HG02981 (cell line): ENCODE results near the gene TIGD4.
"Not testable (repeated sequence)": the region's sequence is repeated elsewhere in the genome, so short reads cannot be mapped to it uniquely, and the experiment has no call there.

Source experiments
- ATAC-seq: cut with Tn5 transposase; IDR thresholded peaks from one replicate; pipeline ENCODE4 v1.9.1; 2021; ENCODE audit warnings: mild to moderate bottlenecking, moderate library complexity; ENCODE audit not compliant: unreplicated experiment

Gene TIGD4

GRCh38 chr4:152784490-152785350, 5.2 kb upstream of the TIGD4 start:
- no peak for ATAC-seq

GRCh38 chr4:152780267-152780778, 793 bp upstream of the TIGD4 start:
- no peak for ATAC-seq

- no peak for ATAC-seq
These were observed 646 bp downstream of the TIGD4 start for GRCh38 chr4:152778656-152779512.

- ATAC-seq, result no peak
These were observed 2.0 kb downstream of the TIGD4 start for GRCh38 chr4:152777488-152777887.

- ATAC-seq, result no peak
These were observed 3.2 kb downstream of the TIGD4 start for GRCh38 chr4:152776352-152776751.

- ATAC-seq, result no peak
These were observed 5.6 kb downstream of the TIGD4 start for GRCh38 chr4:152773953-152774352.

- ATAC-seq, result no peak
These were observed 6.2 kb downstream of the TIGD4 start for GRCh38 chr4:152773339-152773738.

- ATAC-seq, result peak; percentile 80
These were observed 7.6 kb downstream of the TIGD4 start for GRCh38 chr4:152771741-152772533.

GRCh38 chr4:152765069-152765737, 14.3 kb downstream of the TIGD4 start:
- not testable (repeated sequence) for ATAC-seq

GRCh38 chr4:152763796-152764195, 15.7 kb downstream of the TIGD4 start:
- no peak for ATAC-seq

GRCh38 chr4:152748619-152749018, 30.9 kb downstream of the TIGD4 start:
- ATAC-seq, result no peak

GRCh38 chr4:152747444-152747843, 32.1 kb downstream of the TIGD4 start:
- no peak for ATAC-seq

GRCh38 chr4:152738827-152739226, 40.7 kb downstream of the TIGD4 start:
- ATAC-seq, result no peak

GRCh38 chr4:152735906-152736305, 43.6 kb downstream of the TIGD4 start:
- no peak for ATAC-seq

- no peak for ATAC-seq
These were observed 44.1 kb downstream of the TIGD4 start for GRCh38 chr4:152735396-152735859.

GRCh38 chr4:152734699-152735050, 44.9 kb downstream of the TIGD4 start:
- no peak for ATAC-seq

- no peak for ATAC-seq
These were observed 45.4 kb downstream of the TIGD4 start for GRCh38 chr4:152734015-152734698.

- ATAC-seq, result no peak
These were observed 47.5 kb downstream of the TIGD4 start for GRCh38 chr4:152731997-152732396.

GRCh38 chr4:152729466-152729865, 50.1 kb downstream of the TIGD4 start:
- no peak for ATAC-seq

GRCh38 chr4:152728343-152728742, 51.2 kb downstream of the TIGD4 start:
- no peak for ATAC-seq
